Measurements from ENCODE around the gene PDE6D. TPM values are rescaled to one million over a fixed set of nuclear protein-coding genes. Genes with fewer than 3 reads are reported as not detected.

PDE6D gene
- total RNA-seq, 1 experiment from 2014 or later: 30.6 TPM

GRCh38 chr2:231743376-231744116 is 37.5 kb downstream of the PDE6D start:
- no TSS peak for BruUV-seq (replicated peaks)
- CTCF ChIA-PET: interaction anchor here (0.7 kb wide), 1 partner anchor 52 kb away, joined by 3 read pairs; no protein-coding TSS in a partner anchor
- intact Hi-C loops (cut with micrococcal nuclease; ENCODE audit: unreplicated experiment): no loop called here
- TF ChIP-seq CTCF (IDR thresholded peaks at IDR 0.05; ENCODE audit: unreplicated experiment): no peak
- Mint-ChIP-seq H3K4me3 (ENCODE audit: low read depth, unreplicated experiment) (no peak overlapping the region), H3K4me1 (ENCODE audit: low read depth, unreplicated experiment) (no peaks in the 10 kb centered on the region), H3K27ac (ENCODE audit: unreplicated experiment) (no peak overlapping the region), H3K36me3 (ENCODE audit: insufficient read depth, unreplicated experiment) (no peaks in the 10 kb centered on the region), H3K9me3 (ENCODE audit: low read depth, unreplicated experiment) (no peaks in the 10 kb centered on the region), H3K27me3 (ENCODE audit: unreplicated experiment) (no peaks in the 10 kb centered on the region)
- DNase-seq: no peak

GRCh38 chr2:231737761-231738160 is 43.3 kb downstream of the PDE6D start:
- CTCF ChIA-PET: no interaction called here
- no TSS peak for BruUV-seq (replicated peaks)
- intact Hi-C loops (cut with micrococcal nuclease; ENCODE audit: unreplicated experiment): no loop called here
- H3K27me3 Mint-ChIP-seq (ENCODE audit: unreplicated experiment): no peaks in the 10 kb centered on the region
- no peaks in the 10 kb centered on the region for H3K36me3 Mint-ChIP-seq (ENCODE audit: insufficient read depth, unreplicated experiment)
- H3K27ac Mint-ChIP-seq (ENCODE audit: unreplicated experiment): no peak overlapping the region
- no peaks in the 10 kb centered on the region for H3K4me1 Mint-ChIP-seq (ENCODE audit: low read depth, unreplicated experiment)
- DNase-seq: no peak
- no peaks in the 10 kb centered on the region for H3K9me3 Mint-ChIP-seq (ENCODE audit: low read depth, unreplicated experiment)
- no peak overlapping the region for H3K4me3 Mint-ChIP-seq (ENCODE audit: low read depth, unreplicated experiment)
- no peak for TF ChIP-seq CTCF (IDR thresholded peaks at IDR 0.05; ENCODE audit: unreplicated experiment)

- Mint-ChIP-seq H3K36me3 (ENCODE audit: insufficient read depth, unreplicated experiment) (no peaks in the 10 kb centered on the region), H3K4me3 (ENCODE audit: low read depth, unreplicated experiment) (no peak overlapping the region), H3K4me1 (ENCODE audit: low read depth, unreplicated experiment) (no peaks in the 10 kb centered on the region), H3K27ac (ENCODE audit: unreplicated experiment) (no peak overlapping the region), H3K9me3 (ENCODE audit: low read depth, unreplicated experiment) (no peaks in the 10 kb centered on the region), H3K27me3 (ENCODE audit: unreplicated experiment) (no peaks in the 10 kb centered on the region)
- TF ChIP-seq CTCF (IDR thresholded peaks at IDR 0.05; ENCODE audit: unreplicated experiment): no peak
- BruUV-seq (replicated peaks): no TSS peak
- CTCF ChIA-PET: interaction anchor here (0.6 kb wide), 1 partner anchor 144 kb away, joined by 3 read pairs; no protein-coding TSS in a partner anchor
- DNase-seq: no peak
- intact Hi-C loops (cut with micrococcal nuclease; ENCODE audit: unreplicated experiment): no loop called here
These were observed 48.5 kb downstream of the PDE6D start for GRCh38 chr2:231732604-231733003.

- H3K4me3 Mint-ChIP-seq (ENCODE audit: low read depth, unreplicated experiment): no peak overlapping the region
- TF ChIP-seq CTCF (IDR thresholded peaks at IDR 0.05; ENCODE audit: unreplicated experiment): no peak
- H3K9me3 Mint-ChIP-seq (ENCODE audit: low read depth, unreplicated experiment): no peaks in the 10 kb centered on the region
- BruUV-seq (replicated peaks): no TSS peak
- no peaks in the 10 kb centered on the region for H3K4me1 Mint-ChIP-seq (ENCODE audit: low read depth, unreplicated experiment)
- H3K36me3 Mint-ChIP-seq (ENCODE audit: insufficient read depth, unreplicated experiment): no peaks in the 10 kb centered on the region
- no peaks in the 10 kb centered on the region for H3K27me3 Mint-ChIP-seq (ENCODE audit: unreplicated experiment)
- intact Hi-C loops (cut with micrococcal nuclease; ENCODE audit: unreplicated experiment): no loop called here
- no peak for DNase-seq
- CTCF ChIA-PET: no interaction called here
- H3K27ac Mint-ChIP-seq (ENCODE audit: unreplicated experiment): no peak overlapping the region
These were observed 53.5 kb downstream of the PDE6D start for GRCh38 chr2:231727621-231728020.

Data from Calu3 (cell line).